Thoracic aorta (tissue), 2 donors: Measurements from ENCODE around the gene RTBDN. TPM values are rescaled to one million over a fixed set of nuclear protein-coding genes. Genes with fewer than 3 reads are reported as not detected.

Source experiments
- ATAC-seq: fragments of 150-250 bp; one replicate; pipeline ENCODE4 v1.8.0; 2017; ENCODE audit warnings: low read depth; ENCODE audit not compliant: insufficient number of reproducible peaks, low FRiP score
- DNase-seq: peaks from one replicate; pipeline ENCODE4 v3.0.0-alpha.2; 2020; ENCODE audit warnings: low spot score
- H3K27ac ChIP-seq, 2 donors: fragments of 200-600 bp; sonication (generic); 1 replicate in 1 of 2; 2 replicates in 1 of 2; pipeline ENCODE4 v1.5.1; 2016; ENCODE audit warnings: mild to moderate bottlenecking in 2 of 2, moderate library complexity in 2 of 2
- H3K27me3 ChIP-seq: fragments of 200-600 bp; sonication (generic); replicated peaks from 2 replicates; pipeline ENCODE4 v1.6.0; 2016; ENCODE audit warnings: mild to moderate bottlenecking; ENCODE audit not compliant: insufficient read depth
- H3K36me3 ChIP-seq: fragments of 200-600 bp; sonication (generic); one replicate; pipeline ENCODE4 v1.5.1; 2016
- H3K4me1 ChIP-seq, 2 donors: fragments of 200-600 bp; sonication (generic); 1 replicate in 1 of 2; 2 replicates in 1 of 2; pipeline versions ENCODE4 v1.5.1 to v1.6.0; 2016; ENCODE audit warnings: low read depth in 2 of 2, mild to moderate bottlenecking in 1 of 2; ENCODE audit not compliant: control insufficient read depth in 1 of 2
- H3K4me3 ChIP-seq: fragments of 200-600 bp; sonication (generic); 2 replicates; pipeline ENCODE4 v1.5.1; 2016; ENCODE audit warnings: mild to moderate bottlenecking
- H3K9me3 ChIP-seq: fragments of 200-600 bp; sonication (generic); 2 replicates; pipeline ENCODE4 v1.5.1; 2016
- total RNA-seq, 2 donors: library from RNA; depleted of rRNA; stranded (reverse); fragments of >200 nt; gene quantifications; one replicate each; pipeline versions ENCODE4 v1.1.0 to v1.2.3, GENCODE V29; 2016
- TF ChIP-seq, protein P1 (sequence below): fragments of 200-600 bp; sonication (generic); IDR thresholded peaks from one replicate; pipeline ENCODE4 v1.5.1; 2019; ENCODE audit warnings: antibody characterized with exemption

RTBDN gene
- total RNA-seq, 2 donors from 2014 or later = not detected

DNA sequence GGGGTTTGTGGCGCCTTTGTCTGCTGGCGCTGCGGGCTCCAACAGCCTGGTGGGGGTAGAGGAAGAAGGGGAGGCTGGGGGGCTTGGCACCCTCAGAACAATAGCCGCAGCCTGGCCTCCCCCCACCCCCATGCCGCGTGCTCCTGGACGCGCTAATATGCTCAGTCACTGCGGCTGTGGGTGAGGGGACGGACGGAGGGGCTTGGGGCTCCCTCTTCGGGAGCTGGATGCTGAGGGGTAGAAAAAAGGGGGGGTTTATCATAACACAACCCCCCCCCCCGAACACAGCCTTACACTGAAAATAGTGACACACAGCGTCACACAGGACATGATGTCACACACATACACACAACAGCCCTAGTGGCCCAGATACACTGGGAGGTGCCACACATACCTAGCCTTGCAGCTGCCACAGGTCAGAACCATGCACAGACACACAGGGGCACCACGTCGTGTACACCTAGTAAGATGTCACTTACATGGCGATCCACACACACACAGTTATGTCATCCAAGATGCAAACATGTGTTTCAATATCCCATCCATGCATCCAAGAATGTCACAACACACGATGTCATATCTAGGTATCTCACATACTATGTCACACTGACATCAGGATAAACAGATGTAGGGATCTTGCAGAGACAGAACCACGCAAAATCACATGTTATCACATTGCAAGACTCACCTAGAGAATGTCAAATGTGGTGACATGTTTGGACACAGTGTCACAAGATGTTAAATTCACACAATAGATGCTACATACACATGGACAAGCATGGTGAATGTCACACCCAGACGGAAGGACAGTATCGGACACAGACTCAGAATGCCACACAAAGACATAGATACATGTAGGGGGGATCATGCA lies 4.7 kb upstream of the RTBDN start:
- Histone ChIP-seq H3K27ac (no peak overlapping the region), H3K4me3 (peak overlapping the region; percentile 60), H3K9me3 (no peaks in the 10 kb centered on the region), H3K36me3 (no peaks in the 10 kb centered on the region), H3K4me1 (peaks cover 8 to 19% of the 10 kb centered on the region in 2 donors), H3K27me3 (peaks cover 54% of the 10 kb centered on the region)
- ATAC-seq = no peak
- no peak for DNase-seq
- TF ChIP-seq, protein P1, sequence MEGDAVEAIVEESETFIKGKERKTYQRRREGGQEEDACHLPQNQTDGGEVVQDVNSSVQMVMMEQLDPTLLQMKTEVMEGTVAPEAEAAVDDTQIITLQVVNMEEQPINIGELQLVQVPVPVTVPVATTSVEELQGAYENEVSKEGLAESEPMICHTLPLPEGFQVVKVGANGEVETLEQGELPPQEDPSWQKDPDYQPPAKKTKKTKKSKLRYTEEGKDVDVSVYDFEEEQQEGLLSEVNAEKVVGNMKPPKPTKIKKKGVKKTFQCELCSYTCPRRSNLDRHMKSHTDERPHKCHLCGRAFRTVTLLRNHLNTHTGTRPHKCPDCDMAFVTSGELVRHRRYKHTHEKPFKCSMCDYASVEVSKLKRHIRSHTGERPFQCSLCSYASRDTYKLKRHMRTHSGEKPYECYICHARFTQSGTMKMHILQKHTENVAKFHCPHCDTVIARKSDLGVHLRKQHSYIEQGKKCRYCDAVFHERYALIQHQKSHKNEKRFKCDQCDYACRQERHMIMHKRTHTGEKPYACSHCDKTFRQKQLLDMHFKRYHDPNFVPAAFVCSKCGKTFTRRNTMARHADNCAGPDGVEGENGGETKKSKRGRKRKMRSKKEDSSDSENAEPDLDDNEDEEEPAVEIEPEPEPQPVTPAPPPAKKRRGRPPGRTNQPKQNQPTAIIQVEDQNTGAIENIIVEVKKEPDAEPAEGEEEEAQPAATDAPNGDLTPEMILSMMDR = no peak

DNA sequence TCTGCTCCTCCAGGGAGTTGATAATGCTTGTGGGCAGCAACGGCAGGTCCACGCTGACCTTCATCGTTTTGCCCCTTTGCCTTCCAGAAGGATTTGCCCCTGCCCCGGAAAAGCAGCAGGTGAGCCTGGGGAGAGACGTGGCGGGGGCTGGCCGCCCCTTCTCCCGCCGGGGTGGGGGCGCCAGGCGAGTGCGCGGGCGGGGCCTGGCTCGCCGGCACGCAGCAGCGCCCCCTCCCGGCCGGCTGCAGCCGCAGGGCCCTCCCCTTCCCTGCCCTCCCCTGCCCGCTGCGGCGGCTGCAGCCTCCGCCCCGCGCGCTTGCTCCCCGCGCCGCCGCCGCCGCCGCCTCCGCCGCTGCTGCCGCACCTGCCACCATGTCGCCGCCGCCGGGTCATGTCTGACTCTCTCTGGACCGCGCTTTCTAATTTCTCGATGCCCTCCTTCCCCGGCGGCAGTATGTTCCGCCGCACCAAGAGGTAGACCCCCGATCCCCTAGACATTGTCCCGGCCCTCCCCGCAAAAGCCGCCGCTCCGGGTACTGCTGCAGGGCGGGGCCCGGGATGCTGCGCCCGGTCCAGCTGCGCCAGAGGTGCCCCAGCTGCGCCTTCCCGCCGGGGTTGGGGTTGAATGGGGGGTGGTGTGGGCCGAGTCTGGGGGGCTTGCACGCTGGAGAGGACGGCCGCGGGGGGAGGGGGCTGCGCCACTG lies 4.0 kb upstream of the RTBDN start, which contains the start of gene MAST1:
TSS of gene MAST1 (plus strand) at position 334 of the 704 bp plus-strand sequence. CDS start at position 392, 58 bp downstream.
- H3K9me3 ChIP-seq = no peaks in the 10 kb centered on the region
- ATAC-seq (no peak), DNase-seq (no peak)
- peaks cover 10 to 23% of the 10 kb centered on the region in 2 donors for H3K4me1 ChIP-seq
- H3K4me3 ChIP-seq = peak within 1 kb of the TSS; percentile 60
- no peaks in the 10 kb centered on the region for H3K36me3 ChIP-seq
- TF ChIP-seq, protein P1 = no peak
- peaks cover 57% of the 10 kb centered on the region for H3K27me3 ChIP-seq
- H3K27ac ChIP-seq = peak within 1 kb of the TSS in 1 of 2 donors; percentile 28

GRCh38 chr19:12837225-12837624 lies 2.8 kb upstream of the RTBDN start:
- DNase-seq (no peak), ATAC-seq (no peak)
- no peaks in the 10 kb centered on the region for H3K36me3 ChIP-seq
- TF ChIP-seq, protein P1 = no peak
- H3K27me3 ChIP-seq = peaks cover 52% of the 10 kb centered on the region
- no peak overlapping the region for H3K4me3 ChIP-seq
- H3K27ac ChIP-seq = no peak overlapping the region
- H3K9me3 ChIP-seq = no peaks in the 10 kb centered on the region
- peaks cover 10 to 23% of the 10 kb centered on the region in 2 donors for H3K4me1 ChIP-seq

DNA sequence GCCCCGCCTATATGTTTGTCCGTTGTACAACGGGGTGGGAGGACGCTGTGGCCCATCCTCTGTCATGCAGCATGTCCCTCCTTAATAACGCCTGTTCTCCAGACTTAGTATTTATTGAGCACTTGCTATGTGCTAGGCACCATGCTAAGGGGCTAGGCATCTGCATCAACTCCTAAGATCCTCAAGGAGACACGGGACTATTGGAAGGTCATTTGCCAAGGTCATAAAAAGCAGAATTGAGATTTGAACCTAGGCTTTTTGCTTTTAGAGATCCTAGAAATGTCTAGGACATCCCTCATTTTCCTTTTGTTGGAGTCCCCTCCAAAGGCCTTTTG lies 2.1 kb upstream of the RTBDN start:
- no peak overlapping the region for H3K27ac ChIP-seq
- no peak overlapping the region for H3K4me3 ChIP-seq
- DNase-seq = no peak
- peaks cover 10 to 23% of the 10 kb centered on the region in 2 donors for H3K4me1 ChIP-seq
- no peaks in the 10 kb centered on the region for H3K36me3 ChIP-seq
- ATAC-seq = no peak
- H3K9me3 ChIP-seq = no peaks in the 10 kb centered on the region
- H3K27me3 ChIP-seq = peaks cover 53% of the 10 kb centered on the region
- TF ChIP-seq, protein P1 = no peak
